HT1080 (cell line): ENCODE data around the gene AQP11. TPM values are rescaled to one million over a fixed set of nuclear protein-coding genes. Genes with fewer than 3 reads are reported as not detected.

Source experiments
- DNase-seq: peaks from one replicate; pipeline ENCODE4 v3.0.0-alpha.2; 2015; ENCODE audit warnings: low read depth
- small RNA-seq: library from RNA; depleted of rRNA; stranded (forward); fragments of <200 nt; gene quantifications from one replicate; pipeline ENCODE3, GENCODE V24; 2014
- total RNA-seq: library from RNA; depleted of rRNA; stranded (reverse); fragments of >200 nt; shearing (Covaris generic); gene quantifications from 2 replicates; pipeline ENCODE4 v1.2.3, GENCODE V29; 2014; rRNA removed

Gene AQP11
- total RNA-seq, 1 experiment from 2014 or later, result 0.48 TPM

GRCh38 chr11:77656362-77656761, 66.6 kb downstream of the AQP11 start:
- no peak for DNase-seq

- no peak for DNase-seq
These were observed 68.7 kb downstream of the AQP11 start for GRCh38 chr11:77658213-77659013.

Small RNA genes lying within 50 kb of the gene (small RNA-seq; reads per million reads assigned to genes)
- not detected for gene RNU7-59P

Other genes starting within 250 kb of the AQP11 start
- gene PAK1, start 115.9 kb upstream of the AQP11 start, total RNA-seq, result 53.9 and 66.1 TPM in 2 replicates
- gene CLNS1A, start 47.8 kb downstream of the AQP11 start, total RNA-seq, result 328 and 387 TPM in 2 replicates
- gene RSF1, start 230.8 kb downstream of the AQP11 start, total RNA-seq, result 20.2 and 22.5 TPM in 2 replicates
- 5.8 and 7.5 TPM in 2 replicates for gene AAMDC, start 231.2 kb downstream of the AQP11 start, total RNA-seq